ENCODE measurements around the gene MEGF9.
"Not testable (repeated sequence)": the region's sequence is repeated elsewhere in the genome, so short reads cannot be mapped to it uniquely, and the experiment has no call there.

Gene MEGF9

DNA sequence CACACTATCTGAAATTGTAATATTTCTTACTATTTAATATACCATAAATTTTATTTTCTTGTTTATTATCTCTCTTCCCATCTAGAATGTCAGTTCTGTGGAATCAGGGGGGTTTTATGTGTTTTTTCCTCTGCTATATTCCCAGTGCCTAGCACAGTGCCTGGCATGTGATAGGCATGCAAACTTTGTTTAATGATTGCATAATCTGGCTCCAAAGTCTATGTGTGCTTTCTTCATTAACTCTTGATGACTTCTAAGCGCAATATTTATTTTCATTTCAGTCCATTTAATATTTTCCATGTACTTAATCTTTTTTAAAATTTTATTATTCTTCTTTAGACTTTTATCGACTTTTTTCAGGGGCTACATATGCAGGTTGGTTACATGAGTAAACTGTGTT, 73.9 kb downstream of the MEGF9 start:
- TF ChIP-seq, protein P1, sequence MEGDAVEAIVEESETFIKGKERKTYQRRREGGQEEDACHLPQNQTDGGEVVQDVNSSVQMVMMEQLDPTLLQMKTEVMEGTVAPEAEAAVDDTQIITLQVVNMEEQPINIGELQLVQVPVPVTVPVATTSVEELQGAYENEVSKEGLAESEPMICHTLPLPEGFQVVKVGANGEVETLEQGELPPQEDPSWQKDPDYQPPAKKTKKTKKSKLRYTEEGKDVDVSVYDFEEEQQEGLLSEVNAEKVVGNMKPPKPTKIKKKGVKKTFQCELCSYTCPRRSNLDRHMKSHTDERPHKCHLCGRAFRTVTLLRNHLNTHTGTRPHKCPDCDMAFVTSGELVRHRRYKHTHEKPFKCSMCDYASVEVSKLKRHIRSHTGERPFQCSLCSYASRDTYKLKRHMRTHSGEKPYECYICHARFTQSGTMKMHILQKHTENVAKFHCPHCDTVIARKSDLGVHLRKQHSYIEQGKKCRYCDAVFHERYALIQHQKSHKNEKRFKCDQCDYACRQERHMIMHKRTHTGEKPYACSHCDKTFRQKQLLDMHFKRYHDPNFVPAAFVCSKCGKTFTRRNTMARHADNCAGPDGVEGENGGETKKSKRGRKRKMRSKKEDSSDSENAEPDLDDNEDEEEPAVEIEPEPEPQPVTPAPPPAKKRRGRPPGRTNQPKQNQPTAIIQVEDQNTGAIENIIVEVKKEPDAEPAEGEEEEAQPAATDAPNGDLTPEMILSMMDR (IDR thresholded peaks at IDR 0.05; ENCODE audit: borderline replicate concordance, insufficient read depth, low read depth, low read length) = no peak
- no peak overlapping the region for H3K4me3 ChIP-seq (ENCODE audit: low read depth, low read length)

DNA sequence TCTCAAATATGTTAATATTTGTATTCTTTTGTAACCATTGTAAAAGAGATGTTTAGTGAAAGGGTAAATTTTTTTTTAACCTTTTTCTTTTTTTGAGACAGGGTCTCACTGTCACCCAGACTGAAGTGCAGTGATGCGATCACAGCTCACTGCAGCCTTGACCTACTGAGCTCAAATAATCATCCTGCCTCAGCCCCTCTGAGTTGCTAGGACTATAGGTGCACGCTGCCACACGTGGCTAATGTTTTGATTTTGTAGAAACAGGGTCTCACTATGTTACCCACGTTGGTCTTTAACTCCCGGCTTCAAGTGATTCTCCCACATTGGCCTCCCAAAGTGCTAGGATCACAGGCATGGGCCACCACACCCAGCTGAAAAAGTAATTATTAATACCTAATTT, 76.4 kb downstream of the MEGF9 start:
- TF ChIP-seq, protein P1 (IDR thresholded peaks at IDR 0.05; ENCODE audit: borderline replicate concordance, insufficient read depth, low read depth, low read length) = no peak

DNA sequence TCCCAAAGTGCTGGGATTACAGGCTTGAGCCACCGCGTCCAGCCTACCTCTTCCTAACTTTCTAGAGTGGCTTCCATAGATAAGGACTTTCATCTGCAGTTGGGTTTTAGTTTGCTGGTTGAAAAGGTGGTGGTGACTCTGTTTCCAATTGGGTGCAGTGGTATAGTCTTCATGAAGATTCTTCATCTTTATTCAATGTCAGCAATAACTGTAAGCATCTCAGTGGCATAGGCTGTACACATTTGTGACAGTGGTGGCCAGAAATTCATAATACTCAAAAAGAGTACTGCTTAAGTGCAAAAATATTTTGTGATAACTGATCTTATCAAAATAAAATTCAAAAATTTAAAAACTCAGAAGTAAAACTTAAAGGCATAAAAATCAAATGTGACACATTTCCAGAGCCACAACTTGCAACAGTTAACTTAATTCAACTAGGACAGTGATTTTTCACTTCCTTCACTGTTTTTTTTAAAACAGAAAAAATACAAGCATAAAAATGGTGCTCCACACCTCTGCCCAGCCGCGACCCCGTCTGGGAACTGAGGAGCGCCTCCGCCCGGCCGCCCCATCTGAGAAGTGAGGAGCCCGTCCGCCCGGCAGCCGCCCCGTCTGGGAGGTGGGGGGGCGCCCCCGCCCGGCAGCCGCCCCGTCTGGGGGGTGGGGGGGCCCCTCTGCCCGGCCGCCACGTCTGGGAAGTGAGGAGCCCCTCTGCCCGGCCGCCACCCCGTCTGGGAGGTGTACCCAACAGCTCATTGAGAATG, 77.9 kb downstream of the MEGF9 start:
- no peak overlapping the region for H3K4me3 ChIP-seq (ENCODE audit: low read depth, low read length)
- TF ChIP-seq, protein P1 (IDR thresholded peaks at IDR 0.05; ENCODE audit: borderline replicate concordance, insufficient read depth, low read depth, low read length) = no peak

More for the DNA sequence above, 76.4 kb downstream of the MEGF9 start:
- no peak overlapping the region for H3K4me3 ChIP-seq (ENCODE audit: low read depth, low read length)

DNA sequence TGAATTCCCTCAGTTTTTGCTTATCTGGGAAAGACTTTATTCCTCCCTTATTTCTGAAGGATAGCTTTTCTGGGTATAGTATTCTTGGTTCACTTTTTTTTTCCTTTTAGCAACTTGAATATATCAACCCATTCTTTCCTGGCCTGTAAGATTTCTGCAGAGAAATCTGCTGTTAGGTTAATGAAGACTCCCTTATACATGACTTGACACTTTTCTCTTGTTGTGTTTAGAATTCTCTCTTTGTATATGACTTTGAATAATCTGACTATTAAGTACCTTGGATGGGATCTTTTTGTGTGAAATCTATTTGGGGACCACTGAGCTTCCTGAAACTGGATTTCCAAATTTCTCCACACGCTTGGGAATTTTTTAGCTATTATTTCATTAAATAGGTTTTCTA, 79.3 kb downstream of the MEGF9 start:
- TF ChIP-seq, protein P1 (IDR thresholded peaks at IDR 0.05; ENCODE audit: borderline replicate concordance, insufficient read depth, low read depth, low read length) = no peak
- H3K4me3 ChIP-seq (ENCODE audit: low read depth, low read length) = no peak overlapping the region

DNA sequence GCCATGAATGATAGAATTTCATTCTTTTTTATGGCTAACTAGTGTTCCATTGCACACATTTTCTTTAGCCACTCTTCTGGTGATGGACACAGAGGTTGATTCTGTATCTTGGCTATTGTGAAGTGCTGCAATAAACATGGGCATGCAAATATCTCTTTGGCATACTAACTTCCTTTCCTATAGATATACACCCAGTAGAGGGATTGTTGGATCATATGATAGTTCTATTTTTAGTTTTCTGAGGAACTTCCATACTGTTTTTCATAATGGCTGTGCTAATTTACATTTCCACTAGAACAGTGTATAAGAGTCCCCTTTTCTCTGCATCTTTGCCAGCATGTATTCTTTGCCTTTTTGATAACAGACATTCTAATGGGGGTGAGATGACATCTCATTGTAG, 83.9 kb downstream of the MEGF9 start:
- TF ChIP-seq, protein P1 (IDR thresholded peaks at IDR 0.05; ENCODE audit: borderline replicate concordance, insufficient read depth, low read depth, low read length) = no peak
- no peak overlapping the region for H3K4me3 ChIP-seq (ENCODE audit: low read depth, low read length)

DNA sequence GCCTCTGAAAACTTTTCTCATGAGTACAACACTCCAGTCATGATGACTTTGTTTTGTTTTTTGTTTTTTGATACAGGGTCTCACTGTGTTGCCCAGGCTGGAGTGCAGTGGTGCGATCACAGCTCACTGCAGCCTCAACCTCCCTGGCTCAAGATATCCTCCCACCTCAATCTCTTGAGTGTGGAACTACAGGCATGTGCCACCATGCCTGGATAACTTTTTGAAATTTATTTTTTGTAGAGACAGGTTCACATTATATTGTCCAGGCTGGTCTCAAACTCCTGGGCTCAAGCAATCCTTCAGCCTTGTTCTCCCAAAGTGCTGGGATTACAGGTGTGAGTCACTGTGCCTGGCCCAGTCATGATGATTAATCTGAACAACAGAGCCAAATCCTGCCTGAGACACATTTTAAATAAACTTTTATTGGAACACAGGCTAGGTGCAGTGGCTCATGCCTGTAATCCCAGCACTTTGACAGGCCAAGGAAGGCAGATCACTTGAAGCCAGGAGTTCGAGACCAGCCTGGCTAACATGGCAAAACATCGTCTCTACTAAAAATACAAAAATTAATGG, 85.3 kb downstream of the MEGF9 start:
- H3K4me3 ChIP-seq (ENCODE audit: low read depth, low read length) = not testable (repeated sequence)

DNA sequence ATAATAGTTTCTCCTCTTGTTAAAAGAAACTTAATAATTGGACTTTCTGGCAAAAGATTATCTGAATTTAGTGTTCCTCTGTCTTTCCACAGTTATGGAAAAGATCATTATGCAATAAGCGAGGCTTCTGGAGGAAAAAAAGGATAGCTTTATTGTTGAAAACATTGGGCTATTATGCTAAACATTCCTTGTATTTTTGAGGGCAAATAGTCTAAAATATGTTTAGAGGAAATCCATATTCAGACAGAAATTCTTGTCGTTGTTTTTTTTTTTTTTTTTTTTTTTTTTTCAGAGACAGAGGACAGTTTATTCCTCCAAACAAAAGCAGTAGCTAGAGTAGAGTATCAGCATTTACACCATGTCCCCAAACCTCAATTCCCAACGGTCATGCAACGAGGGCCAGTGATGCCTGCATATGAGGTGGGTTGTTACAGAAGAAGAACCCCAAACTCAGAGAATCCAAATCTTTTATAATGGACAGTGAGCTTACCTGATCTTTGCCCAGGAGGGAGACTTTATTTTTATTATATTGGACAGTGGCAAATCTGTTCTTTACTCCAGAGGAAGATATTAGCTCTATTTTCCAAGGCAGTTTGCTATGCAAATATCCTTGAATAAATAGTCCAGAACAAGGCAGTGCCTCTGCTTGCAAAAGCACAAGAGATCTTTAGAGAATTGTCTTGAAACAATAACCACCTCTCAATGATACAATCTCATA, 85.9 kb downstream of the MEGF9 start:
- TF ChIP-seq, protein P1 (IDR thresholded peaks at IDR 0.05; ENCODE audit: borderline replicate concordance, insufficient read depth, low read depth, low read length) = no peak
- no peak overlapping the region for H3K4me3 ChIP-seq (ENCODE audit: low read depth, low read length)

Measured in GM12875 (cell line).